Right kidney (tissue), 1 donor: ENCODE results near the gene AFAP1L2.
A peak's percentile ranks its signal among the peaks of the same experiment; 100 is the strongest.

ENCODE experiments used
- DNase-seq: peaks from one replicate; pipeline ENCODE4 v3.0.0-alpha.2; 2016

Gene AFAP1L2

DNA sequence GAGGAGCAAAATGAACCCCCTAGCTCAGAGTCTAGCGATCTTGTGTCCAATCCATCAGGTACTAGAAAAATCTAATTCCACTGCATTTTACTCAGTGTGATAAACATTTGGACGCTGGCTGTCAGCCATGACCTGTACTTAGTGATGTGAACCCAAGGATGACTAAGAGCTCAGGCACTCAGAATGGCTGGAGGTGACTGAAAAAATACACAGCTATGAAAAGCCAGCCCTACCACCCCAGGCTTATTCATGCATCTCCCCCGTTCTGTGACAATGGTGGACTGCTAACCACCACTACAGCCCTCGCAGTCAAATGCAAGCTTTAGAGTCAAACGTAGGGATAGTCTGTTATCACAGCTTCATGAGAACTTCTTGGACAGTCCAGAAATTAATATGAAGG lies 14.9 kb downstream of the AFAP1L2 start:
- no peak for DNase-seq

- DNase-seq = no peak
These were observed 16.0 kb downstream of the AFAP1L2 start for GRCh38 chr10:114388275-114388674.

DNA sequence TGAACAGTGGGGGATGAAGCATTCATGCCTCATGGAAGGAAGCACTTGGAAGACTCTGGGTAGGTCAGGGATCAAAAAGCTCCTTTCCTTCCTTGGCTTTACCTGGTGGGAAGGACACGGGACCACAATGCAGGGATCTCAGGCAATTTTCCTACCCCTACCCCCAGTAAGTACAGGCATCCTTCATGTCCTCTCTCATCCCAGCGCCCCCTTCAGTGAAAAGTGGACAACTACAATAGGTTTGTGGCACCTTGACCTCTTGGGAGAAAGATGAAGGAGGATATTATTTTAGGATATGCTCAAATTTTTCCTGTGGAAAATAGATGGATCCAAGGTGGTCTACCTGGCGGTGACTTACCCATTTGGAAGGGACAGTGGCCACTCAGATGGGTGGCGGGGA lies 16.5 kb downstream of the AFAP1L2 start:
- DNase-seq = no peak

GRCh38 chr10:114386452-114386851 lies 17.9 kb downstream of the AFAP1L2 start:
- no peak for DNase-seq

DNA sequence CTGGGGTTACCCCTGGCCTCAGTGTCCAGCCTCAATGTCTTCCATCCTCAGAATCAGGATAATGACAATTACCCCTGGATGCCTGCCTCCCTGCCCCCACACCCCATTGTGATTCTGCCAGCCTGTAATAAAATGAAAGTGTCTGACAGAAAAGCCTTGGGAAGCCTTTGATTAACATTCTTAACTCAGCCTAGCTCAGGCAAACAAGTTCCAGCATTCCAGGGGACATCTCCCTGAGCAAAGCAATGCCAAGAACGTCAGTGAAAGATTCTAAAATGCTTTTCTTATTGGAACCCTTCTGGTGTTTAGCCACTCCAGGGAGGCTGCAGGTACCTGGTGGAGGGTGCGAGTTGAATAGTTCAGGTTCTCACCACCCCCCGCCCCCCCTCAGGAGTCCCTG lies 18.7 kb downstream of the AFAP1L2 start:
- no peak for DNase-seq

DNA sequence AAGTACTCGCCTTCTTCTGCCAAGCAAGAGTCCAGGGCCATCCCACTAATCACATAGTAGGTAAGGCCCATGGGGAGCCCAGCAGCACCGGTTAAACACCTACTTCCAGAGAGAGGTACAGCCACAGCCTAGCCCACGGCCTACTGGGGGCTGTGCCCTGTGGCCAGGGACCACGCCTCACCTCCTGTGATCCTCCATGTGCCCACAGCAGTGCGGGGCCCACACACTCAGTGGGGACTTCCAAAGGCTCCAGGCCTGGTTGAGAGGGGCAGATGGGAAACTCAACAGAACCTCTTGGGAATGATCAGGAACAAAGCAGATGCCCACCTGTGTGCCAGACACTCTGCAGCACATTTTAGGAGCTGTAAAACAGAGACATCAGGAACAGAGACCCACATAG lies 19.7 kb downstream of the AFAP1L2 start:
- no peak for DNase-seq

- DNase-seq = no peak
These were observed 20.1 kb downstream of the AFAP1L2 start for GRCh38 chr10:114384181-114384580.

GRCh38 chr10:114380797-114381196 lies 23.5 kb downstream of the AFAP1L2 start:
- no peak for DNase-seq

DNA sequence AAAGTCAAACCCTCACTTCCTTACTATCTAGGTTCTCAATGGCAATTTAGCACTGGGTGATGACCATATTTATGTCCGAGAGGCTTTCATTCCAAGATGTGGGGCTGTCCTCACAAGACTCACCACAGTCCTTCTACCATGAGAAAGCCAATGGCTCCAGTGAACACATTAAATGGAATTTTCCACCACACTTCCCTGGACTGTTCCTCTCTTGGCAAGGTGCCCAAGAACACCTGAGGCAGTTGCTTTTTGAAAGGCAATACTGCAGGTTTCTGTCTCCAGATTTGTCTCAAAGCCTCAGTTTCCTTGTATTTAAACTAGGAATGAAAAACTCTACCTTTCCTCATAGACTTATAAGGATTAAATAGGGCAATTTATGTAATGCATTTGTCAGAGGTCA lies 24.2 kb downstream of the AFAP1L2 start:
- DNase-seq = no peak

GRCh38 chr10:114379631-114380041 lies 24.7 kb downstream of the AFAP1L2 start:
- DNase-seq = no peak

DNA sequence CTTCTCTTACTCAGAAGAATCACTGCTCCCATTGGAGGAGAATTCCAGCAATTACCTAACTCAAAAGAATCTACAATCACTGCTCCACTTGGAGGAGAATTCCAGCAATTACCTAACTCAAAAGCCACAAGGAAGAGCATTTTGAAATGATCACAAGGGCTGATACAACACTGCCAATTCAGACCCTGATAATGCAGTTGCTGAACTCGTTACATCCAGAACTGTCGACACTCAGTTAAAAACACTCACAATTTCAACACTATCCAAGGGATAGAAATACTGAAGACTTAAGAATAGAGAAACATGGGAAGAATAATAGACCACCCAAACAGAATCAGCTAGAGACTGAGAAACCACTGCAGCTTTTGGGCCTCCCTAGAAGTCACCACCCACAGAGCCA lies 27.8 kb downstream of the AFAP1L2 start:
- no peak for DNase-seq

GRCh38 chr10:114375047-114375446 lies 29.3 kb downstream of the AFAP1L2 start:
- DNase-seq = no peak

DNA sequence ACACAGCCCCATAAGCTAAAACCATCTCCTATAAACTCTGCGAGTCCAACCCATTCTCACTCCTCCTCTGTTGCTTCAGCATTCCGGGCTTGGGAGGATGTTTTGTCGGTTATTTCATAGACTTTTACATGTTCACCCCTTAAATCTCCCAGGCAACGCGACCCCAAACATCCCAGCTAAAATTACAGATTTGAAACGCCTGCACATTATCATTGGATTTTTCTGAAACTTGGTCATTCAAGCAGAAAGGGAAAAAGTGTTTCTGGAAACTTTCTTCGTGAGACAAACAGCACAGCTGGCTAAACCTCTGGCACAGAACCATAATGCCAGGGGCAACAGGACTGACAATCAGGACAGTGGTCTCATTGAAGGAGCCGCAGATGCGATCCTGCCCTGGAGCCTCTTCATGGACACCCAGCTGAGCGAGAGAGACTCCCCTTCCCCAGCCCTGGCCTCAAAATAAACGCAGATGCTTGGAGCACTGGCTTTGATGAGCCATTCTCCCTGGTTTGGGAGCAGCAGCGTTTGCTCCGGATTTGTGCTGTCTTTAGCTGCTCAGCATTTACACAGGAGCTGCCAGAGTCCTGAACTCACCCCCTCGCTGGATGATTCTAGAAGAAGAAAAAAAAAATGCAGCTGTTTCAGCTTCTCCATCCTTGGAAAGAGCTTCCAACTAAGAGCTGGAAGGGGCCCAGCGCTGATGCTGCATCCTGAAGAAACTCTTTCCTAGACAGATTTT lies 30.1 kb downstream of the AFAP1L2 start:
- peak; percentile 46 for DNase-seq

GRCh38 chr10:114373631-114374030 lies 30.7 kb downstream of the AFAP1L2 start:
- DNase-seq = no peak

- no peak for DNase-seq
These were observed 31.3 kb downstream of the AFAP1L2 start for GRCh38 chr10:114372995-114373394.

DNA sequence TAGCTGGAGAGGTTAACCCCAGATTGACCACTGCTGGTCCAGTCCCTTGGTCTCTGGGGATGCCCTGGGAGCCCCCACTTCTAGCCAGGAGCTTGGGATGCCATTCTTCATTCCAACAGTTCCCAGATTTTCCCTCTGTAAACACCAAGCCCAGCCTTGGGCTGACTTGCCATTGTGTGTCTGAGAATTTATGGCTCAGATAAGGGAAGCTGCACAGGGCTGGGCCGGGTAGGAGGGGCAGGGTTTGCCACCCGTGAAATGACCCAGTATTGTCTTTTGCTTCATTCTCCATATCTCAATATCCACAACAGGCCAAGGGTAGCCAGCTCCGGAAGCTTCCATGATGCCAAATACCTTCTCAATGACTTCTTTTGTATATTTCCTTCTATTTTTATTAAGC lies 32.1 kb downstream of the AFAP1L2 start:
- DNase-seq = no peak

- no peak for DNase-seq
These were observed 33.3 kb downstream of the AFAP1L2 start for GRCh38 chr10:114370966-114371365.

DNA sequence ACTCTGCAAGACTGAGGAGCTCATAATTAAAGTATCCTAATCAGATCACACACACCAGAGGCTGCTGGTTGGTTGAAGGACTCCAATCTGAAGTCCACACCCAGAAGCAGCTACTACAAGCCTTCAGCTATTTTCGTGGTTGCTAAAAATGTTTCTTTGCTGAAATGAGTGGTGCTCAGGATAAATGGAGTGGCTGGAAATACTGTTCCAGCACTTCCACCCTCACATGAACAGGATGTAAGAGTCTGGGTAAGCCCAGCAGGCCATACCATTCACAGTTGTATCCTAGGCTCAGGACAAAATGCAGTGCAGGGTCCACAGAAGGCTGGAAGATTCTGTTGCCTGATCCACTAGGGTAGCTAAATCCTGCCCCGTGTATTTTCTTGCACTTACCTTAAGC lies 34.1 kb downstream of the AFAP1L2 start:
- no peak for DNase-seq

- DNase-seq = no peak
These were observed 36.3 kb downstream of the AFAP1L2 start for GRCh38 chr10:114368057-114368391.

- DNase-seq = peak; percentile 75
These were observed 36.8 kb downstream of the AFAP1L2 start for GRCh38 chr10:114367351-114368056.

GRCh38 chr10:114364726-114365125 lies 39.6 kb downstream of the AFAP1L2 start:
- DNase-seq = no peak

DNA sequence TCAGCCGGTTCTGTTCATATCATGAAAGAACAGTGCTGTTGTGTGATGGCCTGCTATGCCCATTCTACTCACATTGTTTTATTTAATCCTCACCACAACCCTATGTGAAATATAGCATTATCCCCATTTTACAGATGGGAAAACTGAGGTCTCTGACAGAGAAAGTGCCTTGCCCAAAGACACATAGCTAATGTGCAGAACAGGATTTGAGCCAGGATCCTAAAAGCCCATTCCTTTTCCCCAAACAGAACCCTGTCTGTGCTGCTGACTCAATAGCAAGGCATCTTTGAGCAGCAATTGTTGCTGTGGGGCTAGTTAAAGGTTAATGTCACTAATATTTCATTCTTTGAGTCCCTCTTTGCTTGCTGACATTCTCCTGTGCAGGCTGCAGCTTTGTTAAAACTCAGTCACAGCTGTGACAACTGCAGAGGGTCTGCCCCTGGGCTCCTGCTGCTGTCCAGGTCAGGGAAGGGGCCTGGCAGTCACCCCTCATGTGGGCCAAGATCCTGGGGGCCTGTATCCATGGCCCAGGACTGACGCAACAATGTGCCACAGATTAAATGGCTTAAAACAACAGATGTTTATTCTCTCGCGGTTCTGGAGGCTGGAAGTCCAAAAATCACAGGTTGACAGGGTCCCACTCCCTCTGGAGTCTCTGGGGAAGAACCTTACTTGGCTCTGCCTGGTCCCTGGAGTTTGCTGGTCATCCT lies 40.4 kb downstream of the AFAP1L2 start:
- no peak for DNase-seq

GRCh38 chr10:114362826-114363355 lies 41.4 kb downstream of the AFAP1L2 start:
- no peak for DNase-seq
